Umbilical cord (tissue), 2 donors: ENCODE data around the gene ELMOD1. TPM values are rescaled to one million over a fixed set of nuclear protein-coding genes. Genes with fewer than 3 reads are reported as not detected.

Source experiments
- DNase-seq: peaks from one replicate; pipeline ENCODE4 v3.0.0-alpha.2; 2015; ENCODE audit warnings: low spot score
- total RNA-seq: library from RNA; depleted of rRNA; stranded (reverse); fragments of >200 nt; gene quantifications from one replicate; pipeline ENCODE4 v1.2.3, GENCODE V29; 2014; ENCODE audit warnings: low replicate concordance; ENCODE audit not compliant: insufficient read depth

Gene ELMOD1
- total RNA-seq, 1 donor from 2014 or later: 4.6 TPM

DNA sequence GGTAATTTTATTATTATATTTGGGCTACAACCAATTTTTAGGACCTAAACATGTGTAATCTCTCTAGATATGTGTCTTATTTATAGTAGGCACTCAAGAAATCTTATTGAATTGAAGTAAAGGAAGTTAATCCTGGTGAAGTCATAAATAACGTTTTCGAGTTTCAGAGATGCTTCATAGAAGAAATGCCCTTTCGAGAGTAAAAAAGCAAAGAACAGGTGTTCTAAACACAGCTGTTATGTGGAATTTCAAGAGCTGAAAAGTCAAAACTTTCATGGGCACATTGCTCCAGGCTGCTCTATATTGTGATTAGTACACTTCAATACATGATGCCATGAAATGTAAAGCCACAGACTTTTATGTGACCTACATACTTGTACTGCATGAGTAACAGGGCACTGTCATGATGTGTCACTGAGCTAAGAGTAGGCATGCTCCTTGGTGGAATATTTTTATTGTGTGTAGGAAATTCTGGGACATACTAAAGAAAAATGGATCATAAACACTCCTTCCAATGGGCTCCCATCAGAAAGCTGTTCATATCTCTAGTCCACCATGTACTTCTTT, 7.2 kb upstream of the ELMOD1 start:
- DNase-seq: no peak

- DNase-seq: no peak
Observed at GRCh38 chr11:107587306-107587979, 3.5 kb upstream of the ELMOD1 start.

DNA sequence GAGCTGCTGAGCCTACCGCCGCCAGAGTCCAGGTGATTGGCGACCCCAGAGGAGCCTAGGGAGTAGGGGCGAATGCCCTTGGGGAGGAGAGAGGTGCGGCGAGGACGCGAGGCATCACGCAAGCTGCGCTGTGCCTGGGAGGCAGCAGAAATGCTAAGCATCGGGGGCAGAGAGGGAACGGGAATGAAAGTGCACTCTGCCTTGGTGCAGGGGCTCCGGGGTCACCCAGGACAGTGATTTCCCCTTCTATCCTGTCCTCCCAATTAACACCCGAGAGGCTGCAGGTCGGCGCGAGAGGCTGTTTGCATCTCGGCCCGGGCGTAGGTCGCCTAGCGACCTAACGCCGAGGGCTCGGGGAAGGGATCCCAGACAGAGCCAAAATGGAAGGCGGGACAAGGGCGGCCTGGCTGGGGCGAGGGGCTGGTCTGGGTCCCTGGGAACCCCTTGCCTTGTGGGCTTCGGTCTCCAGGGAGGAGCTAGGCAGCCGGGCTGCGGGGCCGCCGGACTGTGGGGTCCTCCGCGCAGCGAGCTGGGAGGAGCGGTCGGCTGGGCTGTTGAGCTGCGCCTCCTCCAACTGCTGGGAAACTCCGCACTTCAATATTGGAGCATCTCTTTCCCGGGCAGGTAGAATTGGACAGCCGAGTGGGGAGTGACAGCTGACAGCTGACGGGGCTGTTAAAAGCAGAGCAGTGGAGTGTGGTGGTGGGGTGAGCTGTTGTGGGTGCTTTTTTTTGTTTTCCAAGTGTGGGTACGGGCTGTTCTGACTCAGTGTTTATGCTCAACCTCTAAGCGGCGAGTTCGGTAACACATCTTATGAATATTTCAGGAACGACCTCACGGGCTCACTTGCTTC, 657 bp downstream of the ELMOD1 start:
- peak; percentile 30 for DNase-seq

DNA sequence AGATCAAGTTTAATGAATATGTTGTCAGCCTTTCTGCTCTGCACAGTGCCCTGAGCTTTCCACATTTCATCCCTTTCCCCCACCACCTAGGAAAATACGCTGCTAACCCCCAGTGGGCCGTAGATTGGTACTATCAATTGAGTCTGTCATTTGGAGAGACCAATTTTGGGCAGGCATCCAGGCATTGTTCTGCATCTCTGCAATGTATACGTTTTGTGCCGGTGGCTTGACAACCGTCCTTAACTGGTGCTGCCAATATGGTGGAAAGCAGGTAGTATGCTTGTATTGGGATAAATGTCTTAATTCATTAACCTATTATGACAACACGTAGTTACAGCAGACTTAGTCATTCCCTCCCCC, 1.3 kb downstream of the ELMOD1 start:
- DNase-seq: no peak

DNA sequence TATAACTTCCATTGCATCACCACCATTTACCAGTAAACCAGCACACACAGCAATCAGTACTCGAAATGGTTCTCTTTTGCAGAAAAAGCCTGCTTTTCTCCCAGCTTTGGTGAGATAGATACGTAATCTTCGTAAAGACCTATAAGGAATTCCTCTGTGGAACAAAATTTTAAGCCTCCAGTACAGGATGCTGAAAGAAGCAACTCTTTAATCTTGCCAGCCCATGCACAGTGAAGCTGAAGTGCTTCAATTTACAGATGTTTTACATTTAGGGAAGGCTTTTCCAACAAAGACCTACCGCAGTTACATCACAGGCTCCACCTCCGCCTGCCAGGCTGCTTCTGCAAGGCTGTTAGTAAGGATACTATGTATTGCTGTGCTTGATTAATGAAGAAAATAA, 1.9 kb downstream of the ELMOD1 start:
- DNase-seq: peak; percentile 35

- no peak for DNase-seq
Observed at GRCh38 chr11:107593951-107594350, 3.0 kb downstream of the ELMOD1 start.

DNA sequence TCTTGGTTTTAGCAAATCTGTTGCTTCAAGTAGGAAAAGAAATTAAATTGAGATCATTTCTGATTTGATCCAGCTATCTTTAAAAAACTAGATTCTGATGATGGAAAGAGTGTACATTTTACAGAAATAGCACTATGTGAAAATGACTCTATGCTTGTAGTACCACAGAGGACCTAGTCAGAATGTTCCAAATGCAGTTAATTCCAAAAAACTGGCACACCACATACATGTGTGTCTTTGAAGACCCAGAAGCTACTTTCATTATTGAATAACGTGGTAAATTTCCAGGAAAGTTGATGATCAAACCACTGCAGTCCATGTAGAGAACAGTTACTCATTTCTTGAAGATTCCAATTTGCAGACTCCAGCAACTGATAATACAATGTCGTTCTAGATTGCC, 3.8 kb downstream of the ELMOD1 start:
- DNase-seq: no peak

- no peak for DNase-seq
Observed at GRCh38 chr11:107598225-107599139, 7.5 kb downstream of the ELMOD1 start.

GRCh38 chr11:107605061-107606006, 14.4 kb downstream of the ELMOD1 start:
- no peak for DNase-seq

DNA sequence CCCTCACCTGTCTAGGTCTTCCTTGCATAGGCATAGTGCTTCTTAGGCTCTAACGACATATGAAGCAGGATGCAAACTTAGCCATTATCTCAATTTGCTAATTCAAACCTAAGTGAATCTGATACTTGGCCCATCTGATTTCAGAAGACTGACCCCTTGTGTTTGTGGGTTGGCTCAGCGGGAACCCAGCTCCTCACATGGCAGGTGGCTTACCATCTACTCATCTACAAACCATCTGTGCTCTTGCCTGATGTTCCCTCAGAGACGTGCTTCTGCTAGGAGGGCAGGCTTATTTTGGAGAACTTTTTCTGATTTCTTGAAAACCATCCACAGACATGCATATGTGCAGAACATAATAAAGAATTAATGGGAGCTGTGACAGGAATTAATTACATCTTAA, 15.2 kb downstream of the ELMOD1 start:
- DNase-seq: no peak

- DNase-seq: no peak
Observed at GRCh38 chr11:107608809-107609208, 17.9 kb downstream of the ELMOD1 start.

- no peak for DNase-seq
Observed at GRCh38 chr11:107609400-107610218, 18.7 kb downstream of the ELMOD1 start.

GRCh38 chr11:107612445-107612844, 21.5 kb downstream of the ELMOD1 start:
- DNase-seq: no peak

- peak; percentile 85 for DNase-seq
Observed at GRCh38 chr11:107619926-107620325, 29.0 kb downstream of the ELMOD1 start.

DNA sequence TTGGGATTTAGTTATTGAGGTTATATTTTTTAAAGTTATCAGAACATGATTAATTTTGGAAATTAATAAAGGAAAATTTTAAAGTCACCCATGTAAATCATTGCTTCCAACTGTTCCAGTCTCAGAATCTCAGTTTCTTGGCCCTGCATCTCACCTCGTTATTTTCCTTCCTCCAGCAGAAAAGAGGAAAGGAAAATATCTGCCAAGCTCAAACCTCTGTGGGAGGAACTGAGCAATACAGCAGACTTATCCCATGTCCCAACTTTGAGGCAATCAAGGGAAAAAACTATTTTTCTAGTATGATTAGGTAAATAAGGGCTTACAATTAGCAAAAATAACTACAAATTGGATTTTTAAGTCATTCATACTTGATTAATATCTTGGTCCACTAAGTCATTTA, 30.1 kb downstream of the ELMOD1 start:
- DNase-seq: no peak

DNA sequence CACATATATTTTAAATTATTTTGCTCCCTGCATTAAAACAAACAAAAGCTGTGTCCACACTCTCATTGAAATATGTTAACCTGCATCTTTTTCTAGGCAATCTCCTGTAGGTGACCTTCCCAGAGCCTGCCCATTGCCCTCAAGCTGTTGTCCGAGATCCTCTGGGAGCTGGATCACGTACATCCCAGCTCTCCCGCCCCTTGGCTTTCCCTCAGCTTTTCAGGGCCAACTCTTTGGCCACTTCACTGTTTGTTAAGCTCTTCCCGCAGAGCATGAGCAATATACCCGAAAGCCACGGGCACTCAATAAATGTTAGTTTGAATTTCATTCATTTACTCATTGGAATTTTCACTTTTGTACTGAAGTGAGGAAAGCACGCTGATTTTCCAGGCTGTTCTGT, 32.2 kb downstream of the ELMOD1 start:
- DNase-seq: no peak

- no peak for DNase-seq
Observed at GRCh38 chr11:107624983-107625684, 34.2 kb downstream of the ELMOD1 start.

DNA sequence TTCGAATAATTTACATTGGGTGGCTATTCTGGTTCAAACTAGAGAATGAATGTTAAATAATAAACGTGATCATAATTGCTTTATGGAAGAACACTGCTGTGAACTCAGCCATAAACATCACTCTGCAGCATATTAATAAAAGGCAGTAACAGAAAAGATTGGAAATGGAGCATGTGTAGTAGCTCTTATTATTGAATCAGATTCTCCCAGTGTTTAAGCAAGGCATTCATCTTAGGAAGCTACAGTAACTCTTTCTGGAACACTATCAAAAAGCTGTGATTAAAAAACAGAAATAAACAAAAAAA, 34.7 kb downstream of the ELMOD1 start:
- no peak for DNase-seq

GRCh38 chr11:107631043-107631442, 40.1 kb downstream of the ELMOD1 start:
- DNase-seq: no peak
